Inflammatory macrophage treated with lipopolysaccharide for 1 hour (primary cell): ENCODE results near the gene SMO.
A peak's percentile ranks its signal among the peaks of the same experiment; 100 is the strongest.

Source experiments
- DNase-seq, 2 donors: peaks; one replicate each; pipeline ENCODE4 v3.0.0-alpha.2; 2020 to 2022

Gene SMO

DNA sequence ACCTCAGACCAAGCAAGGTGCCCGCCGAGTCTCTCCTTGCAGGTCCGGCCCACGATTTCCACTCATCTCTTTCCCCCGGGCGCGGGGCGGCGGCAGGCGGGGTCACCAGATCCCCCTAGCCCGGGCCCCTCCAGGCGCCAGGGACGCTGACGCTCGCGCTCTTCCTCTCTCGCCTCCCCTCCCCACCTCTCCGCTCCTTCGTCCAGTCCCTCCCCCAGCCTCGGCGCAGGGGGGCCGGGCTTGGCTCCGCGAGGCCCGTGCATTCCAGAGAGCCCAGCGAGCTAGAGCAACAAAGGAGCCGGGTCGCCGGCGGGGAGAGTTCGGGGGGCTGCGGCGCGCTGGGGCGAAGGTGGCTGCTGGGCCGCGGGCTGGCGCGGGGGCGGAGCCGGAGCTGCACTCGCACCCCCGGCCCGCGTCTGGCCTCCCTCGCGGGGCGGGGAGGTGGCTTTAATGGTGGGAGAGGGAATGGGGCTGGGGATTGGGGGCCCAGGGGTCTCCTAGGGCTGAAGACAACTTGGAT lies at the start of gene SMO:
Gene SMO (plus strand): TSS at position 262 of the 520 bp plus-strand sequence. CDS start 519 bp downstream, outside the sequence.
- DNase-seq, result no peak

DNA sequence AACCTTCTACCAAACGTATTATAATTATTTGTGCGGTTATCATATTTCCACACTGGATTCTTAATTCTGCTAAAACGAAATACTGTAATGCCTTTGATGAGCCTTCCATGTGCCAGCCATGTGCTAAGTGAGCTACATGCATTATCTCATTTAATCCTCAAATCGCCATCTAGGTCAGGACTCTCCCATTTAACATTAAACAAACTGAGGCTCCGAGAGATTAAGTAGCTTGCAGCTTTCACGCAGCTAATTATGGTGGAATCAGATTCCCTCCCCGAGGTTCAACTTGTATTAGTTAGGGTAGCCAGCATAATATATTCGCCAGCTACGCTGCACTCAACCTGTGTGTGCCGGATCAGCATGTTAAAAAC lies 44.7 kb upstream of the SMO start:
- no peak for DNase-seq

DNA sequence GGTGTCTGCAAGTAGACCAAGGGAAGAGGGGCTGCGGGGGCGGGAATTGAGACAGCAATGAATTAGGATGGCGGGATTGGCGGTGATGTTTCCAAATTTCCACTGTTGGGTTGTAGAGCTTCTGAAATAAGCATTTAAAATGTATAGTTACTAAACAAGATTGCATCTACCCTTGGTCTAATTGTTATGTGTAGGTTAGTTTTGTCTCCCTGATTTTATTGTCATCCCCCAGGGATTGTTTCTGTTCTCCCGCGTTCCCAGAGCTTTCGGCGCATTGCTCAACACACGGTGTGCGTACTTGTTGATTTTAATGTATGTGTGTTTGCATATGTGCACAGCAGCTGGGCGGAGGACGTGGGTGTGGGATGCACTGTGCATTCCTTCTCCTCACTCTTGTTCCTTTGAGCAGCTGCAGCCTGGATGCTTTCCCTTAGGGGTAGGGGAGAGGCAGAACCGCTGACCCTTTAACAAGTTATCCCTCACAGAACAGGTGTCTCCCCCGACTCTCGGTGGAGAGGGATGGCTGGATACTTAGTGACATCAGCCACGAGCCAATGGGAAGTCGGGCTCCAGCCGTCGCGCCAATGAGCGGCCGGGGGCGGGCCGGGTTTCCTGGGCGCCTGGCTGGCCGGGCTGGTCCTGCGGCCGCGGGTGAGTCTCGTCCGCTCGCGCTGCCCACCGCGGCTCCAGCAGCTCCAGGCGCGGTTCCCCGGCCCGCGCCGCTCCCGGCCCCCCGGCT lies 44.2 kb upstream of the SMO start, which contains the start of gene TSPAN33:
Gene TSPAN33 (plus strand): TSS at position 613 of the 739 bp plus-strand sequence. CDS start 274 bp downstream, outside the sequence.
- DNase-seq, result peak; percentile 81 to 82

DNA sequence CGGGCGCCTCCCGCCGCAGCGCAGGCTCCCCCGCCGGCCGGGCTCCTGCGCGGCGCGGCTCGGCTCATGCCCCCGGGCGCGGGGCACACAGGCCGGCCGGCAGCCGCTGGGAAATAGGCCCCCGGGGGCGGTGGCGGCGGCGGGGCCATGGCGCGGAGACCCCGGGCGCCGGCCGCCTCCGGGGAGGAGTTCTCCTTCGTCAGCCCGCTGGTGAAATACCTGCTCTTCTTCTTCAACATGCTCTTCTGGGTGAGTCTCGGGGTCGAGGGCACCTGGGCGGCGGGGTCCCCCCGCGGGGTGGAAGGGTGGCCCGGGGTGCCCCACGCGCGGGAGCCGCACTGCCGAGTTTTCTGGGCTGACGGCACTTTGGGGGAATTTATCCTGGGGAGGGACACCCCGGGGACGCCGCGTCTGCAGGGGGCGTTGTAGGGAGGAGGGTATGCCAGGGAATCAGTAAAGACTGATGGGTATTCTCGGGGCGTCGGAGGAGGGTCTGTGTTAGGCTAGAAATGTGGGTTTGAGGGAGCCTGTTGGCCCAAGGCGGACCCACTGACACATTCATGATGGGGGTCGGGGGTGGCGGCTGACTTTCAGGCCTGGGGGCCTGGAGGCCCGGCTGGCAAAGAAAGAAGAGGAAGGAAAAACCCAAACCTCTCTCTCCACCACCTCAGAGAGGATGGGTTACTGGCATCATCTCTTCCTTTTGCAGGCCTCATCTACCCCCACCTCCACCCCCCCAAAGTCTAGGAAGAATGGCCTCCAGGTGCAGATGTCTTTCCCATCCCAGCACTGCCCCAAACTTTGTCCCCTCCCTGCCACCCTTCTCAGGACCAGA lies 43.4 kb upstream of the SMO start:
- DNase-seq, result peak in 1 of 2 donors; percentile 26

DNA sequence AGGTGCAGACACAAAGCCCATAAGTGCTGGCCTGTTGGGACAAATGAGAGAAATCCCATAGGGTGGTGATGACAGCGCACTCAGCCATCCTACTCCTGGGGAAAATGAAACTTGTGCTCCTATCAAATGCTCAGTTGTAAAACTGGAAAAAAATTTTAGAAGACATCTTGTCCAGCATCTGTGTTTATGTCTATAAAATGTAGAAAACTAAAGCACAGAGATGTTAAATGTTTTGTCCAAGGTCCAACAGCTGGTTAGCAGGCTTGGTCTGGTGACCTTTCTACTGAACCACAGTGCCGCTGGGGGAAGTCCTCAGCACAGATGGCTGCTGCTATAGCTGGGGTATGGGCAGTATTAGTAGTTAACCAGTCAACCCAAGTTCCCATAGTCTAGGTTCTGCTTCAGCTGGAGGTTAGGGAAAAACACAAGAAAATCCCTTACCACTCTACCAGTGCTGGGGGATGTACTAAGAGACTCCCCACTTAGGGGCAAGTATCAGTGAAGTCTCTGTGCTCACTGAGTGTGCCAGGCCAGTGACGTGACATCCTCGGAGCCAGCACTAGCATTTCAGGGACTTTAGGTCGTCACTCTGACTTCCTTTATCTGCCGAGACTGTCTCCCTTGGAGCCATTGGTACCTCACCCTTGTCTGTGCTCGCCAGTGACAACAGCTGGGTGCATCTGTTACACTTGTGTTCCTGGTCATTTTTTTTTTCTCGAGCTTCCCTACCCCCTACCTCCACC lies 42.0 kb upstream of the SMO start:
- peak; percentile 14 to 68 for DNase-seq

DNA sequence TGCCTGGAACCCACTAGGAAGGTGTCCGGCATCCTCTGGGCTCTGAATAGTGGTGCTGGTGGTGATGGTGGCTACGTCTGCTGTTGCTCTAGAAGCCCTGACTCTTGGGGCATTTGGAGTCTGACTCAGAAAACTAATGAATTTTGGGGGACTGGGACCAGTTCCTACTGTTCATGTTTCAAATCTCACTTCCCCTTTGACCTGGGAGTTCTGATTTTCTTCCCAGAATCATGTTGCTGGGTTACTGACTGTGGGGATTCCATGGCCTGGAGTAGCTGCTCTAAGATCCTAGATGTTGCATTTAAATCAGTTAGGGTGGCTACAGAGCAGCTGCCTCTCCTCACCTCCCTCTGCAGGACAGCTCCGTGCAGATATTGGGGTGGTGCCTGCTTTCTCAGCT lies 40.7 kb upstream of the SMO start:
- peak; percentile 70 to 88 for DNase-seq

DNA sequence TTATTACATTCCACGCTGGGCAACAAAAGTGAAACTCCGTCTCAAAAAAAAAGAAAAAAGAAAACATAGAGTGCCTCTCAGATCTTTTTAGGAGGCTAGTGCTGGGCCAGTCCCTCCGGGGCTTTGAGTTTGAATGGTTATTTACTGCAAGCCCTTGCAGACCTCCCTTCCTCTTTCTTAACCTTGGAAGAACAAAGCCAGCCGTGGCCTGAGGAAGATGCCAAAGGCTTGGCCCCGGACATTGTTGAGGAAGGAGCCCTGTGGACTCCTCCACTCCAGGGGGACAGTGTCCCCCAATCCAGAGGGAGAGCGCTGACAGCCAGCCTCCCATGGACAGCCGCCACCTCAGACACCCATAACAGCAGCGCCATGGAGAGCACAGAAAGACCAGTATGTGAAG lies 38.9 kb upstream of the SMO start:
- DNase-seq, result peak; percentile 20 to 50

DNA sequence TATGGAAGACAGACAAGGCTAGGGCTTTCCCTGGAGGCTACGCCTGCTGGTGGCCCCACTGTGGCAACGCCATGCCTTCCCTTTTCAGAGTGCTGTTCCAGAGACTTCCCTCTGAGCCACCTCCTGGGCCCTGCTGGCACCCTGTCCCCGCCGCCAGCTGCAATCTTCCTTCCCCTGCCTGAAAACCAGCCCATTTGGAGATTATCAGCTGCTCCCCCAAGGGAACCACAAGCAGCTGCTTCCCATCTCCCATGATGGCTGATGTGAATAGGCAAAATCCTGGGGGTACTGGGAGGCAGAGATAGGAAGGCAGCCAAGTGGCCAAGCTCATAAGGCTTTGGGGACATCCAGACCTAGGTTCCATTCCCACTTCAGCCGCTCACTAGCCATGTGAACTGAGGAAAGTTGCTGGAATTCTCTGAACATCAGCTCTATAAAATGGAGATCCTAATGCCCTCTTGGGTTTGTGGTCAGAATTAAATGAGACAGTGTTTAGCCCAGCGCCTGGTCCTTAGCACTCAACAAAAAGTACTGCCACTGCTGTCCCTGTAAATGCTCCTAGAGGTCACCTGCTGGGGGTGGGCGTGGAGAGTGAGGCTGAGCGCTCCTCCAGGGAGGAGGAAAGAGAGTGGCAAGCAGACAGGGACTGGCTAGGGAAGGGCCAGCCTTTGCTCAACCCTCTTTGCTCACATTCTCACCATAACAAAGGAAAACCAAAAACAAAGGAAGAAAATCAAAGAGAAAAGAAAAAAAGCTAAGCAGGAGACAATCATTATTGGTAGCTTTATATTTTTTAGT lies 38.0 kb upstream of the SMO start:
- DNase-seq, result peak; percentile 53 to 56

DNA sequence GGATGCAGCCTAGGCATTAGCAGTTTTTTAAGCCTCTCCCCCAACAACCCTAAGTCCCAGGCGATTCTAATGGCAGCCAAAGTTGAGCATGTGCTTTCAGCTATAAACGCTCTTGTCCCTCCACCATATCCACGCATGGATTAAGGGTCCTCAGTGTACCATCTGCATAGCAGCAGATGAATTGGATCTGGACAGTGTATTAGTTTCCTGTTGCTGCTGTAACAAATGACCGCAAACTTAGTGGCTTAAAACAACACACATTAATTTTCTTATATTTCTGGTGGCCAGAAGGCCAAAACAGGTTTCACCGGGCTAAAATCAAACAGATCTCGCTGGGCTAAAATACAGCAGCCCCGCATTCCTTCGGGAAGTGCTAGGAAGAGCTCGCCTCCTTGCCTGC lies 30.8 kb upstream of the SMO start:
- no peak for DNase-seq

DNA sequence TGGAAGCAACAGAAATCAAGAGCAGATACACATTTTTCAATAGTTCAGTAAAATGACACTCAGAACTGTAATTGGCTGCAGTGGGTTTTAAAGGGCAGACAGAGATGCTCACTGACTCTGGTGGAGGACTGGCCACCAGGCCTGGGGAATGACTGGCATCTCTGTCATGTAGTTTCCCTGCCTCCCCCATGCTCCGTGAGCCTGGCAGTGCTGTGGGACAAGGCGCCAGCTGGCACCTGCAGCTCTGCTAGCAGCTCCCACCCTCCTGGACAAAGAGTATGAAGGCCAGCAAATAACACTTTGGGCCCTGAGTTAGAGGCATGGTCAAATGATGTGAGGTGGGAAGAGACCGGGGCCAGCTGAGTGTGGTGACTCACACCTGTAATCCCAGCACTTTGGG lies 28.9 kb upstream of the SMO start:
- no peak for DNase-seq

DNA sequence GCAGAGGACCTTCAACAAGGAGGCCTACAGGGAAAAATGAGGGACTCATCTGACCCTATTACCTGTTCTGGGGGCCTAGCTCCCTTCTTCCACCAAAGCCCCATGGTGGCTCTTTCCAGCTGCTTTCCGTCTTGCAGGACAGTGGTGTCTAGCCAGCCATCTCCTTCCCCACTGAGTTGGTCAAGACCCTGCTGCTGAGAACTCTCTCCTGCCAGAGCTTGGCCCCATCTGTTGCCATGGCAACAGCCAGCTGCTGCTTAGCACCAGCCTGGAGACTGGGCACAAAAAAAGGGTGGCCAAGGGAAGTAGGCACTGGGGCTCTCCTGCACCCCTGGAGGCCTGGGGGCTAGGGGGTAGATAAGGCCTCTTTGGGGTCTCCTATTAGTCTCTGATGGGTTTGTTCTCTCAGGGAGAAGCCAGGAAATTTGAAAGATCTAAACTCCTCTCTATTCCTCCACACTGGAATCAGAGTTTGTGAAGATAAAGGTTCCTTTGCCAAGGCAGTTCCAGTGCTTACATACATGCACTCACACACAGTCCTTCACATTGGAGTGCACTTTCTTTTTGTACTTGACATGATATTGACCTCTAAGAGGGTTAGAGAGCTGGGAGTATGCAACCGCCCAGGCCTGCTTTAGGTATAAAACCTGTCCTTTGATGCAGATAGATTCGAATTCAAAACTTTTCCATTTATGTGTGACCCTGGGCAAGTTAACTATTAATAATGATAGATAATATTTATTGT lies 28.1 kb upstream of the SMO start:
- DNase-seq, result no peak

DNA sequence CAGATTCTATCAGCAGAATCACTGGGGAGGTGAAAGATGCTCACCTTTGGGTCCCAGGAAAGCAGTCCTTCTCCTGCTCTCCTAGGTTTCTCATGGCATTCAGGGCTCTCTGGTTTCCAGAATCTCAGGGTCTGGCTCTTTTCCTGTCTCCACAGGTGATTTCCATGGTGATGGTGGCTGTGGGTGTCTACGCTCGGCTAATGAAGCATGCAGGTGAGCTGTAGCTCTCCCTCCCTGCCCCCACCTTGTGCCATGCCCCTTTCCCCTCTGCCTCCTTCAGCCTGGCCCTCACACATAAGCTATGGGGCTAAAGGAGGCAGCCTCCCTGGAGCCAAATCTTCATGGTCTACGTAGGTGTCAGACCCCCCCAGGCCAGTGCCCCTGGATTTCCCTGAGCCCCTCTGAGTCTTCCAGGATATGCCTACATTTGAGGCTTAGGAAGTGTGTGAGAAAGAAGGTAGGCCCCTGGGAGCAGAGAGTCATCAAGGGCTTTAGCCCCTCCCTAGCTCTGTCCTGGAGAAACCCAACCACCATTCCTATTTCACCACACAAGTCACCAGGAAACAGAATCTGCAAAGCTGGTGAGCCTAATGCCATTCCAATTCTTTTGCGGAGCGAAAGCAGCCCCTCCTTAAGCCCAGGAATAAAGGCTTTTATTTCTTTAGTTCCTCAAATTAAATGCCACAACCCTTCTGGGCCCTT lies 26.8 kb upstream of the SMO start:
- no peak for DNase-seq

DNA sequence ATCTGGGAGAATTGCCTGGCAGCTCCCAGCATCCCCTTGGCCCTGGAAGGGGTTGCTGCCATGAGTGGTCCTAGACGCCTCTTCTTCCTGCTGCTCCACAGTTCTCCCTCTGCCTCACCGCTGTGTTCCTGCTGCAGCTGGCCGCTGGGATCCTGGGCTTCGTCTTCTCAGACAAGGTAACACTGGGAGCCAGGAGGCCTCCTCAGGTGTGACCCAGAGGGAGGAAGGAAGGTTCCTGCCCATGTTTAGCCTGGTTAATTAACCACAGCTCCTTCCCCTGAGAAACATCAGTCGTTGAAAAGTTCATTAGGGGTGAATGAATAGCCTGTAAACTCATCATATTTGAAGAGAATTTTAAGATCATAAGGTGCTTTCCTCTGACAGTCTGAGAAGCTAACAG lies 25.7 kb upstream of the SMO start:
- DNase-seq, result no peak

DNA sequence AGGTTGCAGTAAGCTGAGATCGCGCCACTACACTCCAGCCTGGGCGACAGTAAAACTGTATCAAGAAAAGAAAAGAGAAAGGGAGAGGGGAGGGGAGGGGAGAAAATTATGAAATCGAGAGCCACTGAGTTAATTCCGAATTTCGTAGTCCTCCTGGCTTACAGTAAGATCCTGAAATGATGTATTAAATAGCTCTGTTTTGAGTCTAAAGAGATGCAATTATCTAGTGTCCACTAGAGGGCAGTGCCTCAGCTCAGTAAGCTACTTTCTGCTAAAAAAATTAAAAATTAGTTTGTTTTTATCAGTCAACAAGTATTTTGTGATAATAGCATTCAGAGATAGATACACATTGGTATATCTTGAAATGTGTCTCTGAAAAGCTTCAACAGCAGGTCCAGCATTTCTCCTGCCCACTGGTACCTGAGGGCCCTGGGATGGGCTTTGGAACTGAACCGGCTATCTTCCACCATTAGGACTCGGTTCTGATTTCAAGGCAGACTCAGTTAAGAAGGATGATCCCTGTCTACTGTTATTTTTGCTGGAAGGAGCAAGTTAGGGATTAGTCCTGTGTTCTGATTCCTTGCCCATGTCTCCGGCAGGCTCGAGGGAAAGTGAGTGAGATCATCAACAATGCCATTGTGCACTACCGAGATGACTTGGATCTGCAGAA lies 24.4 kb upstream of the SMO start:
- DNase-seq, result peak; percentile 52 to 77

DNA sequence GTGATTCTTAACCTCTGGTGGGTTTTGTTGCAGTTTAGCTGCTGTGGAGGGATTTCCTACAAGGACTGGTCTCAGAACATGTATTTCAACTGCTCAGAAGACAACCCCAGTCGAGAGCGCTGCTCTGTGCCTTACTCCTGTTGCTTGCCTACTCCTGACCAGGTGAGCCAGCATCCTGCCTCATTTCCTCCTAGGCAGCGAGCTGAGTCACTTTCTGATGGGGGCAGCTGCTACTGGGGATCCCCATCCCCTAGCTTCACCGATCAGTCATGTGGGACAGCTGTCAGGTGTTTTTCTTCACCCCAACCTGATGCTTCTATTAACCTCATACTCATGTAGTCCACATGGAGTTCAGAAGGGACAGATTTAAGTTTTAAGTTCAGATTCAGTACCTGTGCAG lies 21.7 kb upstream of the SMO start:
- no peak for DNase-seq

DNA sequence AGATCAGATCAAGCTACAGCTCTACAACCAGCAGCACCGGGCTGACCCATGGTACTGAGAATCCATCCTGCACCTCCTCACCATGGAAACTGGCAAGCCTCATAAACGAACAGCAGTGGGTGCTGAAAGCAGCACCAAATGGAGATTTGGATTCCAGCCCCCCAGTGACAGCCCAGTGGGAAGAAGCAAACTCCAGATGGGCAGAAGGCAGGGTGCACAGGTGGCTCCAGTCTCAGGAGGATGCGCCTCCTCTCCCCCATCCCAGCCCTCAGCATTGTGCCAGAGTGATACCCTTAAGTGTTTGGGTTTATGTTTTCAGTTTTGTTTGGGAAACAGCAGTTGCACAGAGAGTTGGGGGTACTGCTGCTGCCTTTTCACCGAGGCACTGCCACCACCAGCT lies 20.6 kb upstream of the SMO start:
- no peak for DNase-seq

DNA sequence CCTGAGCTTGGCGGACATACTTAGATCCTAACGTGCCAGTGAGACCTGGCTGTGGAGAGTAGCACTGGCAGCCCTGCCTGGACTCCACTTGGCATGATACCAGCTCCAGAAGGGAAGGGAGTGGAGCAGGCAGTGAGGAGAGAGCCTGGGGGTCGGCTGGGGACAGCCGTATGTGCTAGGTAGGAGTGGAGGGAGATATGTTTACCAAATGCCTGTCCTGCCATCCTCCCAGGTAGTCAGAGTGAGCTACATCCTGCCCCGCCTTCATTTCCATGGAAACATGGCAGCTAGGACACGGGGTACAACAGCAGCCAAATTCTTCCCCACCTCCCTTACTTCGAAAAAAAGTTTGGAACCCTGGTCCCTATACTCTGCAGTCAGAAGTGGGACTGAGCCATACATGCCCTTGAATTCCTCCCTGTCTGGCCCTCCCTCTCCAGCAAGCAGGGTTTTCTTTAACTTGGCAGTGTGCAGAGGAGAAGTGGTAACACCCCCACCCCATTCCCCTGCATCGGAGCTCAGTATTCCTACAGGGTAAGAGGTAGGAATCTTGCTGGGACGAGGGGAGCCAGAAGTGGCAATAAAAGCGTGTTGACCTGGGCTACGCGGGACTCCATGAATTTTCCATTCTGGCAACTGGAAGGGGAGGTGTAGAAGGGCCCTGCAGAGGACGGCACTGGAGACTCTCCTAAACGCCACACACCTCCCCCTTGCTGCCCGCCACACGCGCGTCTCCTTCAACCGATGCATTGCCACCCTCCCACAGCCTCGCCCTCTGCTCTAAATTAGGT lies 20.0 kb upstream of the SMO start:
- no peak for DNase-seq

DNA sequence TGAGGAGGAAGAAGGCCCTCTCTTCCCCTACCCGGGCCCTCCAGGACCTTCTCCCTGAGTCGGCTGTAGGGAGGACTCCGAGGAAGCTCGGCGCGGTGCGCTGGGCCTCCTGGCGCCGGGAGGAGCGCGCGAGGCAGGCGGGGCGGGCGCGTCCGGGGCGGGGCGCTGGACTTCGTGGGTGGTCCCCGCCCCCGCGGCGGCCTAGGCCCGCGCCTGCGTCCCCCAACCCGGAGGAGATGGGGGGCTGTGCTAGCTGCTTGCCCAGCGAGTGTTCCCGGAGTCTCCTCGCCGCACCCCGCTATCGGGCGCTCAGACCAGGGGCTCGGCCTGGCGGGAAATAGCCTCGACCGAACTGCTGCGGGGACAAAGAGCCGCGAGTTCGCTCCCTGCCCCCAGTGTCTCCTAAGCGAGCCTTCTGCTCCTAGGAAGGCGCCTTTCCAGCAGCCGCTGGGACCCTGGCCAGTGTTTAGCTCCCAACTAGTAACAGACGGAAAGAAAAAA lies 19.2 kb upstream of the SMO start:
- no peak for DNase-seq
